ENCODE data around the gene TMEM266.
A peak's percentile ranks its signal among the peaks of the same experiment; 100 is the strongest.

Gene TMEM266

GRCh38 chr15:76189106-76189505, 129.3 kb downstream of the TMEM266 start:
- no peak for TF ChIP-seq YY2 (tag by site-specific recombination; IDR thresholded peaks at IDR 0.05)
- TF ChIP-seq ZNF626 (tag by site-specific recombination; IDR thresholded peaks at IDR 0.05): no peak
- TF ChIP-seq ZSCAN18 (tag by site-specific recombination; IDR thresholded peaks at IDR 0.05): no peak
- no peak for TF ChIP-seq ZFP69B (tag by site-specific recombination; IDR thresholded peaks at IDR 0.05)
- peak; percentile 96 for TF ChIP-seq ZNF366 (tag by site-specific recombination; conservative IDR thresholded peaks at IDR 0.05)
- TF ChIP-seq ZNF362 (tag by site-specific recombination; IDR thresholded peaks at IDR 0.05): no peak
- TF ChIP-seq GLIS2 (tag by site-specific recombination; IDR thresholded peaks at IDR 0.05): no peak
- peak; percentile 49; the same call in 1 of the 2 replicates for TF ChIP-seq PRDM1 (tag by site-specific recombination; IDR thresholded peaks at IDR 0.05)
- TF ChIP-seq ZEB2 (tag by site-specific recombination; IDR thresholded peaks at IDR 0.05): no peak
- H3K36me3 ChIP-seq (ENCODE audit: control insufficient read depth in 2 of 2, insufficient read depth in 1 of 2, low read length in 2 of 2): no peaks in the 10 kb centered on the region
- no peak overlapping the region for H3K27ac ChIP-seq (ENCODE audit: extremely low read depth, low read depth, low read length)
- no peaks in the 10 kb centered on the region for H3K9me3 ChIP-seq (ENCODE audit: control insufficient read depth, insufficient read depth, low read depth, low read length)
- CTCF ChIA-PET: interaction anchor here (0.6 to 2.4 kb wide), 7 partner anchors 31 to 351 kb away, joined by 3 to 9 read pairs (median 4); no protein-coding TSS in a partner anchor
- peaks cover 3% of the 10 kb centered on the region for H3K4me1 ChIP-seq (ENCODE audit: control insufficient read depth, insufficient read depth, low read length)
- H3K4me3 ChIP-seq (ENCODE audit: low read depth, low read length): no peak overlapping the region
- POLR2A ChIA-PET: no interaction called here

DNA sequence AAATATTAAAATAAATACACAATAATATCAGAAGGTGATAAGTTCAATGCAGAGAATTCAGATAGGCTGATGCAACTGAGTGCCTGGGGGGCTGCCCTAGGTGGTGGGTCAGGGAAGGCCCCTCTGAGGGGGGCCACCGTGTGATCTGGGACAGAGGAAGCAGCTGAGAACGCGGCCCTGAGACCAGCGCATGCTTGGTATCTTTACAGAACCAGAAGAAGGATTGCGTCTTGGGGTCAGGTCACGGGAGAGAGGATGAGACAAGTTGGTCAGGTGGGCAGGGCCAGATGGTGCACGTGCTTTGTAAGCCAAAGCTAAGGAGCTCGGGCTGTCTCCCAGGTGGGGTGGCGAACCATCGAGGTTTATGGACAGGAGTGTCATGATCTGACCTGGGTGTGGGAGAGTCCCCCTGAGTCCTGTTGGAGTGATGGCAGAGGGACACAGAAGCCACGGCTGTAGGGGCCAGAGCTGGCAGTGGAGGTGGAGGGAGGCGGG, 130.3 kb downstream of the TMEM266 start:
- TF ChIP-seq ZNF76 (tag by site-specific recombination; IDR thresholded peaks at IDR 0.05; ENCODE audit: borderline replicate concordance, low read depth) (no peak), OSR2 (tag by site-specific recombination; IDR thresholded peaks at IDR 0.05) (no peak), WT1 (tag by site-specific recombination; IDR thresholded peaks at IDR 0.05) (no peak), ZFP41 (tag by site-specific recombination; IDR thresholded peaks at IDR 0.05; ENCODE audit: borderline replicate concordance) (no peak), PBX3 (CRISPR knock-in tag; IDR thresholded peaks at IDR 0.05) (no peak), SCRT2 (tag by site-specific recombination; IDR thresholded peaks at IDR 0.05) (no peak), ZNF624 (tag by site-specific recombination; IDR thresholded peaks at IDR 0.05) (no peak), ZNF596 (tag by site-specific recombination; IDR thresholded peaks at IDR 0.05) (no peak), MEIS1 (CRISPR knock-in tag; IDR thresholded peaks at IDR 0.05; ENCODE audit: borderline replicate concordance) (no peak), KLF17 (tag by site-specific recombination; IDR thresholded peaks at IDR 0.05) (no peak), MZF1 (tag by site-specific recombination; IDR thresholded peaks at IDR 0.05; ENCODE audit: borderline replicate concordance) (no peak)
- H3K9me3 ChIP-seq (ENCODE audit: control insufficient read depth, insufficient read depth, low read depth, low read length): no peaks in the 10 kb centered on the region
- no peak overlapping the region for H3K27ac ChIP-seq (ENCODE audit: extremely low read depth, low read depth, low read length)
- H3K36me3 ChIP-seq (ENCODE audit: control insufficient read depth in 2 of 2, insufficient read depth in 1 of 2, low read length in 2 of 2): no peaks in the 10 kb centered on the region
- peaks cover 3% of the 10 kb centered on the region for H3K4me1 ChIP-seq (ENCODE audit: control insufficient read depth, insufficient read depth, low read length)
- CTCF ChIA-PET: interaction anchor here (0.6 to 2.4 kb wide), 21 partner anchors 11 to 676 kb away, joined by 3 to 24 read pairs (median 5); no protein-coding TSS in a partner anchor
- POLR2A ChIA-PET: interaction anchor here (1.1 to 2.0 kb wide), 2 partner anchors 27 to 147 kb away, joined by 3 to 4 read pairs; partner anchors contain the start of gene ISL2
- no peak overlapping the region for H3K4me3 ChIP-seq (ENCODE audit: low read depth, low read length)
